HG03066 (cell line): Measurements from ENCODE around the gene SPATA31E1.
"Not testable (repeated sequence)": the region's sequence is repeated elsewhere in the genome, so short reads cannot be mapped to it uniquely, and the experiment has no call there.

Experiments
- ATAC-seq: cut with Tn5 transposase; IDR thresholded peaks from one replicate; pipeline ENCODE4 v1.9.1; 2021; ENCODE audit warnings: low read depth; ENCODE audit not compliant: unreplicated experiment

SPATA31E1 gene

DNA sequence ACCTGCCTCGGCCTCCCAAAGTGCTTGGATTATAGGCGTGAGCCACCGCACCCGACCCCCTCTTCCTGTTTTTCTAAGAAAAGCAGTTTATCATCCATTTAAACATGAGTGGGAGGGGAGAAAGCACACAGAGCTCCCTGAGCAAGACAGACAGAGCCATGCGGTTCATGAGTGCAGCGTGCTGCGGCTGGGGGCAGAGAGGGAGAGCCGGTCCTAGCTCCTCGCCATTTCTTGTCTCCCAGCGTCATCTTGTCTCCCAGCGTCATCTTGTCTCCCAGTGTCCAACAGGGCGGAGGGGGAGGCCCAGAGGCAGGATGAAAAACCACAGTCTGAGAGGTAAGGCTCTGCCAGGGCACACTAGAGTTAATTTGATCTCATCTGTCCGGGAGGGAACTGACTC is 36.3 kb downstream of the SPATA31E1 start:
- ATAC-seq = not testable (repeated sequence)

DNA sequence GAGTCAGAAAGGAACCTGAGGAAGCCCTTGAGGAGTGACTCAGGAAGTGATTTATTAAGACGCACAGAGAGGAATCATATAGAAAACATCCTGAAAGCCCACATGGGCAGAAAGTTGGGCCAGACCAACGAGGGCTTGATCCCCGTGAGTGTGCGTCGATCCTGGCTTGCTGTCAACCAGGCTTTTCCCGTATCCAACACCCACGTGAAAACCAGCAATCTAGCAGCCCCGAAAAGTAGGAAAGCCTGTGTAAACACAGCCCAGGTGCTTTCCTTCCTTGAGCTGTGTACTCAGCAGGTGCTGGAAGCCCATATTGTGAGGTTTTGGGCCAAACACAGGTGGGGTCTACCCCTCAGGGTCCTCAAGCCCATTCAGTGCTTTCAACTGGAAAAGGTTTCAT is 38.9 kb downstream of the SPATA31E1 start:
- not testable (repeated sequence) for ATAC-seq

DNA sequence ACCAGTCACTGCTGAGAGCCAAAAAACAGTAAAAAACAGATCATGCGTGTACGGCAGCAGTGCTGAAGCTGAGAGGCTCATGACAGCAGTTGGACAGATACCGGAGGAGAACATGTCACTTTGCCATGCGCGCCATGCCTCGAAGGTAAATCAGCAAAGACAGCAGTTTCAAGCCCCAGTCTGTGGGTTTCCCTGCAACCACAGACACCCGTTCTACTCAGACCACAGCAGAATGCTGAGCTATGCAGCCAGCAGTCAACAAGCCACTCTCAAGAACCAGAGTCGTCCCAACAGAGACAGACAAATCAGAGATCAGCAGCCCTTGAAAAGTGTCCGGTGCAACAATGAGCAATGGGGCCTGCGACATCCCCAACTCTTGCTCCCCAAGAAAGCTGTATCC is 40.3 kb downstream of the SPATA31E1 start:
- ATAC-seq = not testable (repeated sequence)

DNA sequence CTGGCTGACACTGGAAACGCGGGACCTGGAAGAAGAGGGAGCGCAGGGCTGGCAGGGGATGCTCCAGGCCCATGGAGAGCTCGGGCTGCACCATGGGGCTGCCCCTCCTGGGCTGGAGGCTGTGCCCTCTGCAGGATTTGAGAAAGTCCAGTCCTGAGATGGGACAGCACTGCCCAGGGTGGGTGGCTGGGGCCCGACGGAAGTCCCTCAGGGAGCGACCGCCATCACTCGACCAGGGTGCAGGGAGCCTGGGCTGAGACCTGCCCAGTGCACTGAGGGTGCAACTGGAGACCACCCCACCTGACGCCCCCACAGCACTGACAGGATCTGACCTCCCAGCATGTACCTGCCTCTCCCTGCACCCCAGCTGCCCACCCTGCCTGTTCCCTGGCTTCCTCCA is 42.2 kb downstream of the SPATA31E1 start:
- ATAC-seq = not testable (repeated sequence)

DNA sequence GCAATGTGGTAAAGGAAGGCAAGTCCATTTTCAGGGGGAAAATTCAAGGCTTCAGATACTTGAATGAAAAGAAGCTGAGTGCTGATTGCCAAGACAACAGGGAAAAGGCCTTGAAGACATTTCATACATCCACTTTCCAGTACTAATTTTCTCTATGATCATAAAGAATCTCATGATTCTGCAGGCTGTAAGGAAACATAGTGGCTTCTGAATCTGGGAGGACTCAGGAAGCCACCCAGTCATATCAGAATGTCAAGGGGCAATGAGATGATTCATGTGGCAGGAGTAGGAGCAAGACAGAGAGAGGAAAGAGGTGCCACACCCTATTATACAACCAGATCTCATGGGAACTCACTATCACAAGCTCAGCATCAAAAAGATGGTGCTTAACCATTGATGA is 46.5 kb downstream of the SPATA31E1 start:
- ATAC-seq = not testable (repeated sequence)

DNA sequence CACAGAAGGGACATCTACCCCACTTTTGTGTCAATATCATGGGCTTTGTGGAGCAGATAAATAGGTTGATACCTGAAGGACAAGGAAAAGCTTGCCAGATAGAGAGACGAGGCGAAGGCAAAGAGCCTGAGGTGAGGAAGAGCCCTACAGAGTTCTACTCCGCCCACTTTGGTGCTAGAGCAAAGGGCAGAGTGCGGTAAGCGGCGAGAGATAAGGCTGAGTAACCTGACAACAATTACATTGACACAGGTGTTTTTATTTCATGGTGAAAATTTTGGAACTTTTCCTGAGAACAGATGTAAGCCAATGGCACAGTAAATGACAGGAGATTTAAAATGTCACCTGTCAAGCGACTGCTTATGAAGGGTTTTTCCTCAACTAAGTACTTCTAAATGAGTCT is 51.8 kb downstream of the SPATA31E1 start:
- ATAC-seq = not testable (repeated sequence)

DNA sequence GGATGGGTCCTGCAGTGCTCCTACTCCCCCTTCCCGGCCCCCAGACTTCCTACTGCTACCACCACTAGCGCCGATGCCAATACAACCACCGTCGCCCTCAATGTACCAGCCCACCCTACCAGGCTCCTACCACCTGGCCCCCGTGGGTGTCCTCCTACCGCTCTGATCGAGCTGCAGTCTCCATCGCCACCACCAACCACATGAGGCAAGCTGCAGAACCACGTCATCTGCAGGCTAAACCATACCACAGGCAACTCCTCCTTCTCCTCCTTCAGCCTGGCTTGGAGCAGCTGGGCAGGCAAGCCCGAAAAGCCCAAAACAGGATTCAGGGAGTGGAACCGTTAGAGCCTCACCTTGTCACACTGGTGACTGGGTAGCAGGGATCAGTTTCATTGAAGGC is 54.7 kb downstream of the SPATA31E1 start:
- not testable (repeated sequence) for ATAC-seq

DNA sequence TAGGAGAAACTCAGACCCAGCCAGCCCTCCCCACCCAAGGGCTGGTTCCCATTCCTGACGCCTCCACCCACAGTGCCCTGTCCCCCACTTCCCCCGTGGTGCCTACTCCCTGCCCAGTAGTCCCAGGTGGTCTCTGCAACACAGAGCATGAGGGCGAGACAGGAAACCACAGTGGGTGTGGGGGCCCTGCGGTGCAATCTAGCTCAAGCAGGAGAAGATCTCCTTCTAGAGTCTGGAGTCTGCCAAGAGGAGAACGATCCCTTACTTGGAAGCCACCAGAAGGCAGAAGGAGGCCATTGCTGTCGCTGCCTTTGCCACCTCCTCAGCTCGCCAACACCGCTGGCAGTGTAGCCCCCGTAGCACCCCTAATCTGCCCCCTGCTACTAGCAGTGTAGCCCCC is 55.2 kb downstream of the SPATA31E1 start:
- ATAC-seq = not testable (repeated sequence)

DNA sequence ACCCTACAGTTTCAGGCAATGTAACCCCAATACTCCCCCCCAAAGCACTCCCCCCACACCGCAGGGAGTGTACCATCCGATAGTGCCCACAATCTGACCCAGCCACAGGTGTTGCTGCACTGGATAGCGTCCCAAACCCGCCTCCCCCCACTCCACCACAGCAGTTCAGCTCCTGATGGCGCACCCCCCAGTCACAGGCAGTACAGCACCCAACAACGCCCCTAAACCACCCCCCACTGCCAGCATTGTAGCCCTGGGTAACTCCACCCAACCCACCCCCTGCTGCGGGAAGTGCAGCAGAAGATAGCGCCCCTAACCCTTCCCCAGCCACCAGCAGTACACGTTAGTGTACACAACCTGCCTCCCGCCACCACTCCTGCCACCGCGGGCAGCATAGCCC is 55.7 kb downstream of the SPATA31E1 start:
- not testable (repeated sequence) for ATAC-seq
